Transverse colon (tissue), 3 donors: ENCODE data around the gene MARCO.

Source experiments
- EP300 ChIP-seq: sonication (generic); formaldehyde crosslinking; IDR thresholded peaks from one replicate; pipeline ENCODE4 v1.6.1; 2017; ENCODE audit warnings: antibody characterized with exemption, low read depth
- TF ChIP-seq, protein P1 (sequence below), 5 experiments: fragments of 200-600 bp in 3 of 5; fragments of 450-650 bp in 2 of 5; sonication (generic) in 3 of 5; IDR thresholded peaks; 1 replicate in 2 of 5; 2 replicates in 3 of 5; pipeline ENCODE4 v1.5.1; 2016 to 2017; ENCODE audit warnings: antibody characterized with exemption in 5 of 5, inconsistent platforms in 3 of 5, mild to moderate bottlenecking in 2 of 5, moderate library complexity in 1 of 5

DNA sequence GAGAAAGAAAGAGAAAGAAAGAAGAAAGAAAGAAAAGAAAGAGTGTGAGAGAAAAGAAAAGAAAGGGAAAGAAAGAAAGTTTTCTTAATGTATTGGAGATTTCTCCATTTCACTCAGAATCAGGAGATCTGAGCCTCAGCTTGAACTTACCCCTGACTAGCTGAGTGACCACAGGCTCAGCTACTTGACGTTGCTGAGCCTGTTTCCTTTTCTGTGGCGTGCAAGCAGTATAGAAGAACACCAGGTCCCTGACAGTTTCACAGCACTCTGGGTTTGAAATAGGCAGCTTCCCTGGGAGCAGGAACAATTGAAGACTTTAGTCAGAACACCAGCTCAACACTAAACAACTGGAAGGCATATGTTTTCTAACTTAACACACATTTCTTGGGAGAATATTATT lies 44.7 kb downstream of the MARCO start:
- no peak for TF ChIP-seq EP300
- TF ChIP-seq, protein P1, sequence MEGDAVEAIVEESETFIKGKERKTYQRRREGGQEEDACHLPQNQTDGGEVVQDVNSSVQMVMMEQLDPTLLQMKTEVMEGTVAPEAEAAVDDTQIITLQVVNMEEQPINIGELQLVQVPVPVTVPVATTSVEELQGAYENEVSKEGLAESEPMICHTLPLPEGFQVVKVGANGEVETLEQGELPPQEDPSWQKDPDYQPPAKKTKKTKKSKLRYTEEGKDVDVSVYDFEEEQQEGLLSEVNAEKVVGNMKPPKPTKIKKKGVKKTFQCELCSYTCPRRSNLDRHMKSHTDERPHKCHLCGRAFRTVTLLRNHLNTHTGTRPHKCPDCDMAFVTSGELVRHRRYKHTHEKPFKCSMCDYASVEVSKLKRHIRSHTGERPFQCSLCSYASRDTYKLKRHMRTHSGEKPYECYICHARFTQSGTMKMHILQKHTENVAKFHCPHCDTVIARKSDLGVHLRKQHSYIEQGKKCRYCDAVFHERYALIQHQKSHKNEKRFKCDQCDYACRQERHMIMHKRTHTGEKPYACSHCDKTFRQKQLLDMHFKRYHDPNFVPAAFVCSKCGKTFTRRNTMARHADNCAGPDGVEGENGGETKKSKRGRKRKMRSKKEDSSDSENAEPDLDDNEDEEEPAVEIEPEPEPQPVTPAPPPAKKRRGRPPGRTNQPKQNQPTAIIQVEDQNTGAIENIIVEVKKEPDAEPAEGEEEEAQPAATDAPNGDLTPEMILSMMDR (IDR thresholded peaks at IDR 0.05), result no peak
